HepG2 (cell line): ENCODE results near the gene COMMD3. TPM values are rescaled to one million over a fixed set of nuclear protein-coding genes. Genes with fewer than 3 reads are reported as not detected.

Experiments used
- ATAC-seq: fragments of 200-7000 bp; cut with Tn5 transposase; 3 replicates; pipeline ENCODE4 v1.9.1; 2020; ENCODE audit warnings: mild to moderate bottlenecking, moderate library complexity
- BruUV-seq: library from RNA; stranded (reverse); fragments of 400-500 nt; replicated peaks from 2 replicates; lab custom pipeline; 2021; lab: Mats Ljungman, UMichigan
- CTCF ChIA-PET: fragments of 300-600 bp; formaldehyde crosslinking; extraction: SDS; loops from one replicate; lab custom pipeline; 2021; ENCODE audit warnings: low total read pairs, inconsistent platforms, low intra/inter-chr PET ratio; lab: Yijun Ruan, JAX
- POLR2A ChIA-PET: fragments of 350-600 bp; sonication (Branson Sonifier 250); formaldehyde crosslinking; loops from one replicate; lab custom pipeline; 2020; ENCODE audit warnings: antibody characterized with exemption, inconsistent platforms; lab: Yijun Ruan, JAX
- DNase-seq: peaks from one replicate; pipeline ENCODE4 v3.0.0-alpha.2; 2015; ENCODE audit warnings: low spot score
- FAIRE-seq: peaks from 3 replicates; lab custom pipeline; 2011; peaks lifted over from hg19 to GRCh38; lab: Jason Lieb, UNC
- H2AFZ ChIP-seq: one replicate; pipeline ENCODE4 v1.6.1; 2011; ENCODE audit warnings: low read length, inconsistent platforms
- H3K27ac ChIP-seq: fragments of 300-600 bp; 3 replicates; pipeline ENCODE4 v1.8.0; 2011; ENCODE audit warnings: mixed run types, mild to moderate bottlenecking, mixed read lengths, low read length, inconsistent platforms; ENCODE audit not compliant: insufficient read depth; ENCODE audit errors: extremely low read length
- H3K27me3 ChIP-seq, 2 experiments: fragments of 200-600 bp in 1 of 2; 2 replicates in 1 of 2; 3 replicates in 1 of 2; pipeline versions ENCODE4 v1.6.0 to v1.8.0; 2011; ENCODE audit warnings: low read length in 2 of 2, mild to moderate bottlenecking in 2 of 2, moderate library complexity in 2 of 2, inconsistent platforms in 1 of 2; ENCODE audit not compliant: insufficient read depth in 2 of 2, control insufficient read depth in 1 of 2
- H3K36me3 ChIP-seq, 2 experiments: fragments of 200-600 bp in 1 of 2; replicated peaks in 1 of 2; 2 replicates in 1 of 2; 3 replicates in 1 of 2; pipeline versions ENCODE4 v1.5.1 to v1.8.0; 2011; ENCODE audit warnings: low read length in 2 of 2, inconsistent platforms in 1 of 2; ENCODE audit not compliant: insufficient read depth in 2 of 2, control insufficient read depth in 1 of 2
- H3K4me1 ChIP-seq: 2 replicates; pipeline ENCODE4 v1.5.1; 2012; ENCODE audit warnings: low read length, inconsistent platforms; ENCODE audit not compliant: insufficient read depth
- H3K4me2 ChIP-seq: 2 replicates; pipeline ENCODE4 v1.6.0; 2011; ENCODE audit warnings: low read depth, low read length, inconsistent platforms
- H3K4me3 ChIP-seq, 3 experiments: fragments of 200-600 bp in 1 of 3; sonication (generic), shearing (Covaris generic) in 1 of 3; replicated peaks in 1 of 3; 2 replicates each; pipeline ENCODE4 v1.5.1; 2011 to 2016; ENCODE audit warnings: low read length in 3 of 3, inconsistent platforms in 2 of 3, low read depth in 2 of 3, mild to moderate bottlenecking in 2 of 3, control low read depth in 1 of 3, mixed read lengths in 1 of 3; ENCODE audit not compliant: insufficient read depth in 1 of 3
- H3K79me2 ChIP-seq: one replicate; pipeline ENCODE4 v1.6.1; 2011; ENCODE audit warnings: low read length, inconsistent platforms; ENCODE audit not compliant: insufficient read depth
- H3K9ac ChIP-seq: 2 replicates; pipeline ENCODE4 v1.6.0; 2011; ENCODE audit warnings: mild to moderate bottlenecking, low read depth, low read length, inconsistent platforms; ENCODE audit not compliant: insufficient read depth
- H3K9me3 ChIP-seq: 2 replicates; pipeline ENCODE4 v1.5.1; 2012; ENCODE audit warnings: mild to moderate bottlenecking, low read length
- H4K20me1 ChIP-seq: 2 replicates; pipeline ENCODE4 v1.6.0; 2011; ENCODE audit warnings: inconsistent platforms, mild to moderate bottlenecking, low read length, moderate library complexity; ENCODE audit not compliant: insufficient read depth
- IRF1 ChIP-seq: sonication (generic); formaldehyde crosslinking; IDR thresholded peaks from 2 replicates; pipeline ENCODE4 v1.4.0; 2020; ENCODE audit warnings: low read depth, mild to moderate bottlenecking, missing genetic modification reagents
- MAFG ChIP-seq: sonication (generic); formaldehyde crosslinking; IDR thresholded peaks from 2 replicates; pipeline ENCODE4 v1.5.1; 2020; ENCODE audit warnings: mild to moderate bottlenecking, missing genetic modification reagents
- MIER3 ChIP-seq: IDR thresholded peaks from 2 replicates; pipeline ENCODE4 v1.6.1; 2016; ENCODE audit warnings: missing compliant biosample characterization, borderline replicate concordance
- NCOA2 ChIP-seq: sonication (generic); formaldehyde crosslinking; IDR thresholded peaks from 2 replicates; pipeline ENCODE4 v1.8.0; 2022; ENCODE audit warnings: inconsistent platforms
- PRDM15 ChIP-seq: sonication (generic); formaldehyde crosslinking; IDR thresholded peaks from 2 replicates; pipeline ENCODE4 v1.4.0; 2020; ENCODE audit warnings: missing genetic modification reagents
- ZBTB10 ChIP-seq: sonication (generic); formaldehyde crosslinking; IDR thresholded peaks from 2 replicates; pipeline ENCODE4 v1.4.0; 2020; ENCODE audit warnings: missing genetic modification reagents, borderline replicate concordance
- ZMYM3 ChIP-seq: sonication (generic); formaldehyde crosslinking; IDR thresholded peaks from 2 replicates; pipeline ENCODE4 v1.5.1; 2020; ENCODE audit warnings: mild to moderate bottlenecking, missing genetic modification reagents
- ZNF10 ChIP-seq: sonication (generic); formaldehyde crosslinking; IDR thresholded peaks from 2 replicates; pipeline ENCODE4 v1.4.0; 2020; ENCODE audit warnings: mild to moderate bottlenecking, low read depth, missing genetic modification reagents, borderline replicate concordance
- whole genome bisulfite sequencing: methylation state at CpG from one replicate; pipeline ENCODE4 v1.1.6; 2017; ENCODE audit warnings: low lambda C conversion rate; 5-methylcytosine and 5-hydroxymethylcytosine counted together
- in situ Hi-C: cut with HindIII; loops from 2 replicates; pipeline ENCODE4 v1.10.0; 2017; ENCODE audit warnings: low pct_unique_long_range_greater_than_20kb; ENCODE audit not compliant: extremely low pct_ligation_motif_present
- intact Hi-C: fragments of 100-400 bp; cut with micrococcal nuclease; formaldehyde crosslinking; loops from one replicate; pipeline ENCODE4 v1.10.0; 2022; ENCODE audit not compliant: unreplicated experiment
- polyA plus RNA-seq, 8 experiments: library from polyadenylated mRNA; depleted of rRNA in 3 of 8; stranded (reverse) in 7 of 8; unstranded in 1 of 8; fragments of >200 nt; fragmentation: Illumina TruSeq in 4 of 8; extraction: Trizol in 4 of 8; gene quantifications; 2 replicates each; pipeline versions ENCODE4 v1.2.1 to v1.2.3, GENCODE V29; 2011 to 2016; ENCODE audit warnings: low read depth in 4 of 8, missing spikeins in 1 of 8, mixed read lengths in 1 of 8; ENCODE audit not compliant: insufficient read depth in 1 of 8
- total RNA-seq, 5 experiments: library from RNA; depleted of rRNA; stranded (reverse); fragments of >200 nt; fragmentation: Illumina TruSeq; extraction: Trizol; gene quantifications; 2 replicates each; pipeline ENCODE4 v1.2.3, GENCODE V29; 2016; ENCODE audit warnings: low read depth in 1 of 5

COMMD3 gene
- total and polyA plus RNA-seq, 2 of the 13 experiments (the other 11 are each of a cell fraction or from before 2014, with no cell fraction given) = 38.7 to 54.4 TPM

- peaks cover 12% of the 10 kb centered on the region for H3K4me1 ChIP-seq
- H3K27ac ChIP-seq = no peak overlapping the region
- intact Hi-C loops (loop anchor here (5.0 kb wide), 1 partner anchor 95 kb away; no protein-coding TSS in a partner anchor), in situ Hi-C loops (no loop called here)
- no peak for FAIRE-seq
- H3K4me2 ChIP-seq = no peak overlapping the region
- H3K79me2 ChIP-seq = no peaks in the 10 kb centered on the region
- H3K9ac ChIP-seq = no peak overlapping the region
- peaks cover 1 to 36% of the 10 kb centered on the region in 2 experiments; a peak in 2 of 5 replicates for H3K27me3 ChIP-seq
- BruUV-seq = no TSS peak
- H3K4me3 ChIP-seq = no peak overlapping the region
- no peaks in the 10 kb centered on the region for H3K36me3 ChIP-seq
- ChIA-PET POLR2A (no interaction called here), CTCF (no interaction called here)
- ATAC-seq = no peak
- DNase-seq = no peak
- H2AFZ ChIP-seq = no peak overlapping the region
- H3K9me3 ChIP-seq = no peaks in the 10 kb centered on the region
- H4K20me1 ChIP-seq = no peaks in the 10 kb centered on the region
- TF ChIP-seq ZNF10 (CRISPR knock-in tag) (no peak), MIER3 (CRISPR knock-in tag) (no peak)
- WGBS = 40% methylated on average over 3 of the region's 3 CpGs
Measured at GRCh38 chr10:22342421-22342820, 26.2 kb downstream of the COMMD3 start.

- 28% methylated on average over 3 of the region's 3 CpGs for WGBS
- TF ChIP-seq ZMYM3 (CRISPR knock-in tag) (no peak), ZBTB10 (CRISPR knock-in tag) (no peak), IRF1 (no peak), NCOA2 (CRISPR knock-in tag) (no peak), MAFG (no peak), PRDM15 (CRISPR knock-in tag) (no peak)
- Histone ChIP-seq H2AFZ (no peak overlapping the region), H3K36me3 (no peaks in the 10 kb centered on the region), H3K4me2 (no peak overlapping the region), H3K9me3 (no peaks in the 10 kb centered on the region), H3K4me1 (peaks cover 12% of the 10 kb centered on the region), H3K79me2 (no peaks in the 10 kb centered on the region), H3K27ac (no peak overlapping the region), H3K27me3 (peaks cover 1 to 23% of the 10 kb centered on the region in 2 experiments; a peak in 2 of 5 replicates), H3K9ac (no peak overlapping the region), H4K20me1 (no peaks in the 10 kb centered on the region), H3K4me3 (no peak overlapping the region)
- CTCF ChIA-PET = no interaction called here
- in situ Hi-C loops = no loop called here
- intact Hi-C loops = loop anchor here (5.0 kb wide), 1 partner anchor 94 kb away; no protein-coding TSS in a partner anchor
- ATAC-seq (no peak), DNase-seq (no peak), FAIRE-seq (no peak)
- BruUV-seq = no TSS peak
- POLR2A ChIA-PET = no interaction called here
Measured at GRCh38 chr10:22343731-22344130, 27.5 kb downstream of the COMMD3 start.
